NCI-H187 (cell line): Measurements from ENCODE around the gene FOXA3.

Source experiments
- DNase-seq, 2 experiments: peaks; one replicate each; lab custom pipeline; 2025; lab: John Stamatoyannopoulos, UW

Gene FOXA3

DNA sequence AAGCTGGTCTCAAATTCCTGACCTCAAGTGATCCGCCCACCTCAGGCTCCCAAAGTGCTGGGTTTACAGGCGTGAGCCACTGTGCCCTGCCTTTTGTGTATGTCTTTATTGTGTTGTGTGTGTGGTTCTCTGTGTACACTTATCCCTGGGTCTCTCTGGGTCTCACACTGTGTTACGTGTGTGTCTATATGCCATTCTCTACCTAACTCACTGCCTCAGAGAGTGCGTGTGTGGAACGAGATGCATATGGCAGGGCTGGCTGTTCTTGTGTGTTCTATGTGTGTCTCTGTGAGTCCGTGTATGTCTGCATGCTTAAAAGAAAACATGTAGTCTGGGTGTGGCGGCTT lies 10.5 kb downstream of the FOXA3 start:
- no peak for DNase-seq

DNA sequence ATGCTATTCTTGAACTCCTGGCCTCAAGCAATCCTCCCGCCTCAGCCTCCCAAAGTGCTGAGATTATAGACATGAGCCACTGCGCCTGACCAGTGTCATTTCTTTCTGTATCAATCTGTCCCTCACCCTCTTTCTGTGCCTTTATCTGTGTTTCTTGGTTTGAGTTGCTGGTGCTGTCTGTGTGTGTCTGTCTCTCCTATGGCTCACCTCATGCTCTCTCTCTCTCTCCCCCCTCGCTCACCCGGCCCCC lies 12.0 kb downstream of the FOXA3 start:
- DNase-seq = no peak

- no peak for DNase-seq
Observed at GRCh38 chr19:45876411-45877197, 12.5 kb downstream of the FOXA3 start.

DNA sequence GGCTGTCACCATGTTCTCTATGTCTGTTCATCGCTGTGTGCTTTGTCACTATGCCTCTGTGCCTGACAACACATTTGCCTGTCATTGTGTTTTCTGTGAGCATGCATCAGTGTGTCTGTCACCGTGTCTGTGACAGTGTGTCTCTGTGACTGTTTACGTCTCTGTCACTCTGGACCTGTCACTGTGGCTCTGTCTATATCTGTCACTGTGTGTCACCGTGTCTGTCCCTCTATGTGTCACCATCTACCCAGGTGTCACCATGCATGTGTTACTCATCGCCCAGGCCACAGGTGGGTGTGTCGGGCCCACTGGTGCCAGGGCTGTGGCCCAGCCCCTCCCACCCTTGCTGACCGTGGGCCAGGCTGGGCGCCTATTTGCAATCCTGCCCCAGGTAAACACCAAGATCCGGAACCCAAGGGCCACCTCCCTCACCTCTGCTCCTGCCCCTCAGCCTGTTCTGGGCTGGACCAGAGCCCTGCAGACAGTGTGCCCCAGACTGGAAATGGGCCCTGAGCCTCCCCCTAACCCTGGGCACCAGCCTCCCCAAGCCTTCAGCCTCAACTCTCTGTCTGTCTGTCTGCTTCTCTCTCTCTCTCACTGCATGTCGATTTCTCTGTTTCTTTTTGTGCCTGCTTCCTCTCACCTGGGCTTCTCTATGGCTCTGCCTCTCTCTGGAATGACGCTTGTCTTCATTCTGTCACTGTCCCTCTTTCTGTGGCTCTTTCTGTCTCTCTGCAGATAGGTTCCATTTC lies 14.1 kb downstream of the FOXA3 start:
- no peak for DNase-seq

GRCh38 chr19:45879055-45879454 lies 14.9 kb downstream of the FOXA3 start:
- no peak for DNase-seq

DNA sequence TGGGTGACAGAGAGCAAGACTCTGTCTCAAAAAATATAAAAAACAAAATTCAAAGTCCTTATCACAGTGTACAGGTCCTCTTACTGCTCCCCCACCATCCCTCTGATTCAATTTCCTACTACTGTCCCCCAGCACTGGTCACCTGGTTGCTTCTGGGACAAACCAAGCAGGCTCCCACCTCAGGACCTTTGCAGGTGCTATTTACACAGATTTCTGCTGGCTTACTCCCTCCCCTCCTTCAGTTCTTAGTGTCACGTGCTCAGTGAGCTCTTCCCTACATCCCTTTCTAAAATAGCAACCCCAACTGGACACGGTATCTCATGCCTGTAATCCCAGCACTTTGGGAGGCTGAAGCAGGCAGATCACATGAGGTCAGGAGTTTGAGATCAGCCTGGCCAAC lies 15.8 kb downstream of the FOXA3 start:
- no peak for DNase-seq

DNA sequence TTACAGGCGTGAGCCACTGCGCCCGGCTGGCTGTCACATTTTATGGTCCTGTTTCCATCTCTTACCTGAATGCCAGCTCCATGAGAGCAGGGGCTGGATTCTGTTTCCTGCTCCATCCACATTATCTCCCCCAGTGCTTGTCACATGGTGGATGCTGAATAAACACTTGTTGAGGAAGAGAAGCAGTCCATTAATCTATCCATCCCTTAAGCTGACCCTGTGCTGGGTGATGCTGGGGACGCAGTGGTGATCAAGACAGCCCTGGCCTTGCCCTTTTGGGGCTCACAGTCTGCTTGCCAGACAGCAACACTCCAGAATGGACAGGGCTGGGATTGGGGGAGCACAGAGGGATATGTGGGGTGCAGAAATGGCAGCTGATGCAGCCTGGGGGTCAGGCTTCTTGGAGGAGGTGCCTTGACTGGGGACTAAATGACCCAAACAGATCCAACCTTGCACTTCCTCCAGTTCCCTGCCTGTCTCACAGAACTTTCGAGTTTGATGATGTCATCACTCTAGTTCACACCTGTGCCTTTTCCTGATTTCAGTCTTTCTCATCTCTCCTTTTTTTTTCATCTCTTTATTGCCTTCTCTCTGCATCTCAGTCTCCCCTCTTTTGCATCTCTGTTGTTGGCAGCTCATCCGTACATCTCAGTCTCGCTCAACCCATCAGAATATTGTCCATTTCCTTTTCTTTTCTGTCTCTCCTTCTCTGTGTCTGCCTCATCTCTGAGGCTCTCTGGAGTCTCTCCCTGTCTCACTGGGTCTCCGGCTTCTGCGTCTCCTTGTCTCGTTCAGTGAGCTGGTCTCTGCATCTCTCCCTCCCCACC lies 17.2 kb downstream of the FOXA3 start:
- no peak for DNase-seq

DNA sequence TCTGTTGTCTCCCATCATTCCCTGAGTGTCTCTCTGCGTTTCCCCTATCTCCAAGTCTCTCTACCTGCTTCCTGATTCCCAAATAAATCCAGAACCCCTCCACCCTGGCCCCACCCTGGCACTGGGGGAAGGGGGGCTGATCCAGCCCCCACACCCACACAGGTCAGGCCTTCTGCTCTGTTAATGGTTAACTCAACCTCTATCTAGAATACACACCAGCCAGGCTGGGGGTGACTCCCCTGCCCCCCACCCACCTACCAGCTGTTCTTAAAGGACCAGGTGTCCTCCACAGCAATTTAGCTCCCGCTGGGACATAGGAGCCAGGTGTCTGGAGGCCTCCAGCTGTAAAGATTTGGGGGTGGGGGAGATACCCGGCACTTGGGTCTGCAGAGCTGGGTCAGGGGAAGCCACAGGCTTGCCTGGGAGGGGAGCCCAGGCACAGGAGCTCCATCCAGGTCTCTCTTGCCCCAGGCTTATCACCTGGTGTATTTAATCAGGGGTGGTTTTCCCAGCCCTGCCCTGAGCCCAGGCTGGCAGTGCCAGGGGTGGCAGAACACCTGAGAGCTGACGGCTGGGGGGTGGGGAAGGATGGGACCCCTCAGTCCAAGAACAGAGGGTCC lies 17.9 kb downstream of the FOXA3 start:
- DNase-seq = no peak

DNA sequence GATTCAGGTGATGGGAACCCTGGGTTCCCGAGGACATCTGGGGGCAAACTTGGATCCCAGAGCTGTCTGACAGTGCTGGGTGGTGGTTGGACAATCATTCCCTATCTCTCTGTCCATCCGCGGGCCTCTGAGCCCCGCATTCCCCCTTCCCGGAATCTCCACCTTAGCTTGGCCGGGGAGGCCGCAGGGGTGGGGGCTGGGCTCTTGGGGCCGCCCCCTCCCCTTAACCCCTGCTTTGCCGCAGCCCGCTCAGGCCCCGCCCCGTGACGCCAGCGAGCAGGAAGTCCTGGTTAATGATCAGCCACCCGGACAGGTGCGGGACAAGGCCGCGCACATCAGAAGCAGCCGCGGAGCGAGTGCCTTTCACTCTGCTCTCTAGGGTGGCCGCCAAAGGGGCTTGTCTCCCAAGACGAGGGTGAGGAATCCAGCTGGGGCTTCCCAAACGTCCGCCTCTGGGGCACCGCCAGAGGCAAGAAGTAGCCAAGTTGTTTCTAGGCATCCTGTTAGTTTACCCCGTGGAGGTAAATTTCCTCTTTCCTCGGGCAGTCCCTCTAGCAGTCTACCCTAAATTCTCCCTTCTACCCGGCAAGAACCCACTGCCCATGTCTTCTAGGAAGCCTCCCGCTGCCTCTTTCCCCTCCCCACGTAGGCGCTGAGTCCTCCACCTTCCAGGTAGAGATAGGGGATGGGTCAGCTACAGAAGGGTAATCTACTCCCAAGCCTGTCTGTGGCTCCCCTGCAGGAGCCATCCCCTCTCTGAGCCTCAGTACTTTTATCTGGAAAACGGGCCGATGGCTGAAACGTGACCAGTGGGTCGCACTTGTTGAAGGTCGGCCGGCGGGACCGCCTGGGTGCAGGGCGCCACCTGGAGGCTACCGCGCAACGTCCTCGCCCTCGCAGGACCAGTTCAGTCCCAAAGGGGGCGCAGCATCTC lies 18.8 kb downstream of the FOXA3 start:
- peak; percentile 5 to 25 for DNase-seq

GRCh38 chr19:45883586-45883880 lies 19.4 kb downstream of the FOXA3 start:
- DNase-seq = no peak

- DNase-seq = no peak
Observed at GRCh38 chr19:45883881-45884681, 20.0 kb downstream of the FOXA3 start.

- no peak for DNase-seq
Observed at GRCh38 chr19:45884682-45885555, 20.8 kb downstream of the FOXA3 start.

DNA sequence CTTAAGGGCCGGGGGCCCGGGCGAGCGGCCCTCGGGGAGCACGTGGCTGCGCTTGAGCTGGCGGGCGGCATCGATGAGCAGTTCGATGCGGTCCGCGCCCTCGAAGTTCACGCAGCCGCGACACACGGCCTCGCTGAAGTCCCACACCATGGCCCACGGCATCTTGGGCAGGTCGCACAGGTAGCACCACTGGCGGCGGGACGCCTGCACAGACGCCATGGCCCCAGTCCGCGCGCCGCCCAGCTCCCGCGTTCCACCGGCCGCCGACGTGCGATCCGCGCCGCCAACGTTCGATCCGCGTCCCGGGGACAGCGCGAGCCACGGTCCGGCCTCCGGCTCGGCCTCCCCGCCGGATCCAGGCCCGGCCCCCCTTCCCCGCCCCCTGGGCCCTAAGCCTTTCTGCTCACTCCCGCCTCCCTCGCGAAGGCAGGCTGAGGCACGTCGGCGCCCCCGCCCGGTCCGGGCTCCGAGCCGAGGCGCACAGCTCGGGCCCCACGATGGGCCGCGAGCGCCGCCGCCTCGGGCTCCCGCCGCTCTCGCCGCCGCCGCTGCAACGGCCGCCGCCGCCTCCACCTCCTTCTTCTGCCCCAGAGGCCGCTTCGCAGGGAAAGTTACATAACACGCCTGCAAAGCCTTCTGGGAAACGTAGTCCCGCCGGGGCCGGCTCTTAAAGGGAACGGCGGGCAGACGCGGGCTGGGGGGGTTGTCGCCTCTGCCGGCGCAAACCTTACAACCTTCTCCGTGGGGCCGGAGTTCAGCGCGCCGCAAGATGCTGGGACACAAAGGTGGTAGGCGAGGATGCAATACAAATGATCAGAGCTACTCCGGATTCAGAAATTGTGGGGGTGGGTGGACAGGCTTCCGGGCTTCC lies 21.7 kb downstream of the FOXA3 start, which contains the start of gene IRF2BP1:
IRF2BP1 (minus strand) TSS at position 586 of the 871 bp plus-strand sequence; CDS start at position 219, 367 bp downstream.
- DNase-seq = peak; percentile 83 to 84

DNA sequence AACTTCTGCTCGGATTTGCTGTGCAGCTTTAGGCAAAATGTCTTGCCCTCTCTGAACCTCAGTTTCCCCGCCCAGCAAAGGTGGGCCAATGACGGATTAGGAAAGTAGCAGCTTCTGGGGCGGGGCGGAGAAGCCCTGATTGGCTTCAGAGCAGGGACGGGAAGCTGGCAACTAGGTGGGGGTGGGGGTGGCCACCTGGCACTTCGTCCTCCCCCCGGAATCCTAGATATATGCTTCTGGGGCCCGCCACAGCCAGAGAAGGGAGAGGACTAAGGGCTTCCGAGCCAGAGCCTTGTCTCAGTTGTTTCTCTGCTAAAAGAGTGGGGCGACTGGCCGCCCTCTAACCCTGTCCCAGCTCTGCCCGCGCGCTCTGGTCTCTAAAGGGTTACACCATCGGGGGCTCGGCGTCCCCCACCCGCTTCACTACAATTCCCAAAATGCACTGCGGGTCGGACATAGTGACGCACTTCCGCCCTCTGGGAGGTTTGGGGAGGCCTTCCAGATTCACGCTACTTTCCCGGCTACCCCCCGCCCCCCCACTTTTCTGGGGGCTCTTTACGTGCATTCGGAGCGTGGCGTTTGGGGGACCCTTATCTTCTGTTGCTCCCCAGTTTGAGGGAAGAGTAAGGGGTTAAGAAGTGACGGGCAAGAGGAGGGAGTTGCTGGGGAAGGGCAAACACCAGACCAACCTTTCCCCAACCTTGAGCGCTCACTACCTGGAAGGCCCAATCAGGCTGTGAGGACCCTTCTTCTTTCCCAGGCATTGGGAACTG lies 22.5 kb downstream of the FOXA3 start:
- DNase-seq = peak; percentile 78 to 83

DNA sequence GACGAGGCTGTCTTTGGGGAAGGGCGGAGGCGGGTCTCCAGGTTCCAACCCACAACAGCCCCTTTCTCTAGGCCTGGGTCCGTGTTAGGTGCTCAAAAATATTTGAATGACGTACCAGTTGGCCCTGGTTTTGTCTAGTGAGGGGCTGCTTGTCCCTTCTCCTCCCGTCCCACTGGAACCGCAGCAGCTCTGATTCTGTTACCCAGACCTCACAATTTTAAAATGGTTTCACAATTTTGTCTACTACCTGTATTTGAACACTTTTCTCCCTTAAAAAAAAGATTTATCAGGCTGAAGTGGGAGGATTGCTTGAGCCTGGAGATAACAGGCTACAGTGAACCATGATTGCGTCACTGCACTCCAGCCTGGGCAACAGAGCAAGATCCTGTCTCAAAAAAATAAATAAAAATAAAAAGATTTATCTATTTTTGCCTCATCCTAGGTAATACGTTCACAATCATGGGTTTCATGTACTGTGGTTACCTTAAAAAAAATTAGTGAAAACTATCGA lies 23.1 kb downstream of the FOXA3 start:
- no peak for DNase-seq

- no peak for DNase-seq
Observed at GRCh38 chr19:45889210-45889885, 25.2 kb downstream of the FOXA3 start.

- DNase-seq = no peak
Observed at GRCh38 chr19:45890877-45891276, 26.8 kb downstream of the FOXA3 start.
